GM21423 (cell line): ENCODE results near the gene CASD1.

Experiments
- ATAC-seq: cut with Tn5 transposase; IDR thresholded peaks from one replicate; pipeline ENCODE4 v1.9.1; 2021; ENCODE audit warnings: mild to moderate bottlenecking, moderate library complexity; ENCODE audit not compliant: unreplicated experiment

The CASD1 gene

GRCh38 chr7:94579470-94579869, 69.9 kb downstream of the CASD1 start:
- no peak for ATAC-seq

- ATAC-seq = no peak
Measured at GRCh38 chr7:94580601-94581000, 71.0 kb downstream of the CASD1 start.

- no peak for ATAC-seq
Measured at GRCh38 chr7:94584113-94584512, 74.5 kb downstream of the CASD1 start.

DNA sequence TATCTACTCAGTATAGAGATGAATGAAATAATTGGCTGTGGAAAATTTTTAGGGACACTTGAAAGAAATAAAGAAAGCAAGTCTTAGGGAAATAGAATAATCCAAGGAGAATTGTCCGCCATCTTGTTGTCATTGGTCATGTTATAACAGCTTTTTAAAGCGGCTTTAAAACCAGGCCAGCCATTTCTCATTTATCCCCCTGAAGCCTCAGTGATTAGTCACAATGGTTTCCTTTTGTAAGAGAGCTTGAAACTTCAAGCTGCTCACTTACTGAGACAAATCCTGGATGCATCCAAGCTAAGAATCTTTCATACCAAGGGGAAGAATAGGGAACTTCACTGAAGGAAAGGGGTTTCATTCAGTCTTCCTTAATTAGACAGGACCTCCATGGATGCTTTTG, 78.5 kb downstream of the CASD1 start:
- no peak for ATAC-seq

DNA sequence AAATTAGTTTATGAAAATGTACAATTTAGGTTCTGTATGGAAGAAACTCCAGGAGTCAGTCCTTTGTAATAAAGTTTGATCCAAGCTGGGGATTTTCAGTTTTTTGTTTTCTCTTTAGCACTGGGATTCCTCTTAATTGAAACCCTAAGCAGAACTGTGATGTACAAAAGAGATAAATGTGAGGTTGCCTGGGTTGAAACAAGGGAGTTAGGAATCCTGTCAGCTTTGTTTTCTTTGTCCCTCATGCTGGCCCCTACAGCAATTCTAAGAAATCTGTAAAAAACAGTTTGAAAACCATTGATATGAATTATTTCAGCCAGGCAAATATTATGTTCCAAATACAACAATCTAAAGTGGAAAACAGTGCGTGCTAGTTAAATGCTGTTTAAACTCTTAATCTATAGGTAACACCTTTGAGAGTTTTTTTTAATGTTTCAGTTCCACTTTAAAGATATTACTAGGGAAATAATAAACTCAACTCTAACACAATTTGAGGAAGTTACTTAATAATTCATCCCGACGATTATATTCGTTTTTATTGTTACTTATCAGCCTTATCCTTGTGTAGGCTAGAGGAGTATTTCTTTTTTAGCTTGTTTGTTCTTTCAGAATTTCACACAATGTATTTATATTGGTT, 81.0 kb downstream of the CASD1 start:
- peak; percentile 62 for ATAC-seq

- peak; percentile 85 for ATAC-seq
Measured at GRCh38 chr7:94591176-94591575, 81.6 kb downstream of the CASD1 start.

DNA sequence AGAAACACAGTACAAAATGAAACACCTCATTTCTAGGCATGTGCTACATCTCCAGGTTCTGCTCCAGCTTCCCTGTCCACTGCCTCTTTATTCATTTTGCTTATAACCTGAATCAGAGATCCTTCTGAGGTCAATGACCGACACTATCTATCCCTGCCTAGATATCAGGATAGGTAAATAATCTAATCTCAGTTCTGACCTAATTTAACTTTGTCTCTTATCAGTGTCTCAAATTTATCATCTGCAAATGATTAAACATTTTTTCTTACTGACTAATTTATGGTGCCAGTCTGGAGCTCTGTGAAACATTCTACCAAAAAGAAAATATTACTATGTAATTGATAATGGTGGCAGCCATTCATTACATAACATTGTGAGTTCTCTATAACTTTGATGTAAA, 85.3 kb downstream of the CASD1 start:
- no peak for ATAC-seq

DNA sequence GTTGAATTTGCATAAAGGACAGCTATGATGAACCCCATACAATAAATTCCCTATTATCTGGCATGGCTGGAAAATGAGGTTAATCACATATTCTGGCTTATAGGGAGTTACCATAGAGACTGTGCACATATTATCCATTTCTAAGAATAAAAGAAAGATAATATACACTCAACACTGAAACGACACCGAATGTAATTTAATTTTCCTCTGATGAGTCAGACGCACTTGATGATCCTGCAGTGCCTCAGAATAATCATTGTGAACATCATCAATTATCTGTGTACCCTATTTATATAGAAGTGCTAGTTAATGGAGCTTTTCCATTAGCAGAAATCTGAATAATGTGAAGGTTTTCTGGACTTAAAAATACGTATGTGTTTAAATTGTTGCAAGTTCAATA, 86.1 kb downstream of the CASD1 start:
- no peak for ATAC-seq

- ATAC-seq = no peak
Measured at GRCh38 chr7:94600267-94600666, 90.7 kb downstream of the CASD1 start.

DNA sequence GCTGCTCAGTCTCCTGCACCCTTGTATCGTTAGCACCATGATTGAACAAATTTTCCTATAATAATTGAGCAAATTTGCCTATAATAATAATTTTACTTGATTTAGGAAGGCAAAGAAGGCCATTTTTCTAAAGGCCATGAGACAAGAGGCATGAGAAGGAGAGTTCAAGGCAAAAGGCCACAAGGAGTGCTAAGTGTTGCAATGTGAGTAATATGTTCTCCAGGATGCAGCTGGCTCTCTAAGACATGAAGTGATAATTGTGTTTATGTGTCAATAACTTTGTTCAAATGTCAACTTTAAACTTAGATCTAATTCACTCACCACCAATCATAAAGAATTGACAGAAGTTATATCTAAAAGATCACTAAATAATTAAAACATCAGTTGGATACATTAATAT, 92.6 kb downstream of the CASD1 start:
- no peak for ATAC-seq

DNA sequence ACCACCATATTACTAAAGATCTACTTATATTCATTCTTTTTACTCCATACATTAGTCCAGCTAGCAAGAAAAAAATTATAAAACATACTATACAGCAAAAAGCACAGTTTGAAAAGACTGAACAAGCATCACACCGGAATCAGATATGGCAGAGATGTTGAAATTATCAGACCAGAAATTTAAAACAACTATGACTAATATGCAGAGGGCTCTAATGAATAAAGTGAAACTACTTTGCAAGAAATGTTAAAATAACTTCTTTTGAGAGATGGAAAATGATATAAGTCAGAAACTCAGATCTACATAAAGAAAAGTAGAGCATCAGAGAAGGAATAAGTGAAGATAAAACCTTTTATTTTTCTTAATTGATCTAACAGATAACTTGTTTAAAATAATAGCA, 95.4 kb downstream of the CASD1 start:
- ATAC-seq = peak; percentile 42
